Measurements from ENCODE around the gene SMARCC2. TPM values are rescaled to one million over a fixed set of nuclear protein-coding genes. Genes with fewer than 3 reads are reported as not detected.

The SMARCC2 gene
- total and polyA plus RNA-seq, 9 of the 15 experiments (the other 6 are each of a cell fraction or from before 2014, with no cell fraction given) = 11.9 to 86.0 (median 36.6) TPM

- TF ChIP-seq, protein P1, sequence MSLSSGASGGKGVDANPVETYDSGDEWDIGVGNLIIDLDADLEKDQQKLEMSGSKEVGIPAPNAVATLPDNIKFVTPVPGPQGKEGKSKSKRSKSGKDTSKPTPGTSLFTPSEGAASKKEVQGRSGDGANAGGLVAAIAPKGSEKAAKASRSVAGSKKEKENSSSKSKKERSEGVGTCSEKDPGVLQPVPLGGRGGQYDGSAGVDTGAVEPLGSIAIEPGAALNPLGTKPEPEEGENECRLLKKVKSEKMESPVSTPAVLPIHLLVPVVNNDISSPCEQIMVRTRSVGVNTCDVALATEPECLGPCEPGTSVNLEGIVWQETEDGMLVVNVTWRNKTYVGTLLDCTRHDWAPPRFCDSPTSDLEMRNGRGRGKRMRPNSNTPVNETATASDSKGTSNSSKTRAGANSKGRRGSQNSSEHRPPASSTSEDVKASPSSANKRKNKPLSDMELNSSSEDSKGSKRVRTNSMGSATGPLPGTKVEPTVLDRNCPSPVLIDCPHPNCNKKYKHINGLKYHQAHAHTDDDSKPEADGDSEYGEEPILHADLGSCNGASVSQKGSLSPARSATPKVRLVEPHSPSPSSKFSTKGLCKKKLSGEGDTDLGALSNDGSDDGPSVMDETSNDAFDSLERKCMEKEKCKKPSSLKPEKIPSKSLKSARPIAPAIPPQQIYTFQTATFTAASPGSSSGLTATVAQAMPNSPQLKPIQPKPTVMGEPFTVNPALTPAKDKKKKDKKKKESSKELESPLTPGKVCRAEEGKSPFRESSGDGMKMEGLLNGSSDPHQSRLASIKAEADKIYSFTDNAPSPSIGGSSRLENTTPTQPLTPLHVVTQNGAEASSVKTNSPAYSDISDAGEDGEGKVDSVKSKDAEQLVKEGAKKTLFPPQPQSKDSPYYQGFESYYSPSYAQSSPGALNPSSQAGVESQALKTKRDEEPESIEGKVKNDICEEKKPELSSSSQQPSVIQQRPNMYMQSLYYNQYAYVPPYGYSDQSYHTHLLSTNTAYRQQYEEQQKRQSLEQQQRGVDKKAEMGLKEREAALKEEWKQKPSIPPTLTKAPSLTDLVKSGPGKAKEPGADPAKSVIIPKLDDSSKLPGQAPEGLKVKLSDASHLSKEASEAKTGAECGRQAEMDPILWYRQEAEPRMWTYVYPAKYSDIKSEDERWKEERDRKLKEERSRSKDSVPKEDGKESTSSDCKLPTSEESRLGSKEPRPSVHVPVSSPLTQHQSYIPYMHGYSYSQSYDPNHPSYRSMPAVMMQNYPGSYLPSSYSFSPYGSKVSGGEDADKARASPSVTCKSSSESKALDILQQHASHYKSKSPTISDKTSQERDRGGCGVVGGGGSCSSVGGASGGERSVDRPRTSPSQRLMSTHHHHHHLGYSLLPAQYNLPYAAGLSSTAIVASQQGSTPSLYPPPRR (CRISPR knock-in tag; IDR thresholded peaks at IDR 0.05; ENCODE audit: borderline replicate concordance) = no peak
- TF ChIP-seq MXI1 (IDR thresholded peaks at IDR 0.05; ENCODE audit: low read depth, low read length) (0 out of 2 replicates have a peak, but pooled peaks have one; percentile 46), TAF7 (tag; IDR thresholded peaks at IDR 0.05) (peak; percentile 59; the same call in 1 of the 2 replicates), ZNF175 (CRISPR knock-in tag; IDR thresholded peaks at IDR 0.05; ENCODE audit: low read depth) (peak; percentile 52; the same call in 1 of the 2 replicates), FOSL1 (tag; conservative IDR thresholded peaks at IDR 0.05) (peak; percentile 91), ERF (CRISPR knock-in tag; IDR thresholded peaks at IDR 0.05) (0 out of 2 replicates have a peak, but pooled peaks have one; percentile 26), RBM34 (IDR thresholded peaks at IDR 0.05; ENCODE audit: borderline replicate concordance, insufficient read depth, low read length) (no peak), TEAD1 (CRISPR knock-in tag; IDR thresholded peaks at IDR 0.05) (peak in 1 of 2 experiments; percentile 9; a peak in 1 of 4 replicates), CBX8 (IDR thresholded peaks at IDR 0.05; ENCODE audit: borderline replicate concordance, extremely low read depth, low read depth, low read length, poor library complexity, severe bottlenecking) (no peak), NR2C1 (IDR thresholded peaks at IDR 0.05) (peak; percentile 90), NR2C1 (tag; IDR thresholded peaks at IDR 0.05) (peak; percentile 92), TCF3 (CRISPR knock-in tag; IDR thresholded peaks at IDR 0.05) (peak; percentile 13; the same call in 1 of the 2 replicates), EP400 (IDR thresholded peaks at IDR 0.05) (peak; percentile 89), ZNF143 (CRISPR knock-in tag; IDR thresholded peaks at IDR 0.05) (peak; percentile 91), ZNF239 (CRISPR knock-in tag; IDR thresholded peaks at IDR 0.05) (no peak; the same call in 1 of the 2 replicates), EWSR1 (IDR thresholded peaks at IDR 0.05; ENCODE audit: borderline replicate concordance, low read depth, partially characterized antibody) (no peak), ETV1 (tag; conservative IDR thresholded peaks at IDR 0.05; ENCODE audit: low read depth) (peak; percentile 94)
- TF ChIP-seq, protein P2, sequence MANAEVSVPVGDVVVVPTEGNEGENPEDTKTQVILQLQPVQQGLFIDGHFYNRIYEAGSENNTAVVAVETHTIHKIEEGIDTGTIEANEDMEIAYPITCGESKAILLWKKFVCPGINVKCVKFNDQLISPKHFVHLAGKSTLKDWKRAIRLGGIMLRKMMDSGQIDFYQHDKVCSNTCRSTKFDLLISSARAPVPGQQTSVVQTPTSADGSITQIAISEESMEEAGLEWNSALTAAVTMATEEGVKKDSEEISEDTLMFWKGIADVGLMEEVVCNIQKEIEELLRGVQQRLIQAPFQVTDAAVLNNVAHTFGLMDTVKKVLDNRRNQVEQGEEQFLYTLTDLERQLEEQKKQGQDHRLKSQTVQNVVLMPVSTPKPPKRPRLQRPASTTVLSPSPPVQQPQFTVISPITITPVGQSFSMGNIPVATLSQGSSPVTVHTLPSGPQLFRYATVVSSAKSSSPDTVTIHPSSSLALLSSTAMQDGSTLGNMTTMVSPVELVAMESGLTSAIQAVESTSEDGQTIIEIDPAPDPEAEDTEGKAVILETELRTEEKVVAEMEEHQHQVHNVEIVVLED (CRISPR knock-in tag; IDR thresholded peaks at IDR 0.05) = peak; percentile 81
- TF ChIP-seq, protein P3, sequence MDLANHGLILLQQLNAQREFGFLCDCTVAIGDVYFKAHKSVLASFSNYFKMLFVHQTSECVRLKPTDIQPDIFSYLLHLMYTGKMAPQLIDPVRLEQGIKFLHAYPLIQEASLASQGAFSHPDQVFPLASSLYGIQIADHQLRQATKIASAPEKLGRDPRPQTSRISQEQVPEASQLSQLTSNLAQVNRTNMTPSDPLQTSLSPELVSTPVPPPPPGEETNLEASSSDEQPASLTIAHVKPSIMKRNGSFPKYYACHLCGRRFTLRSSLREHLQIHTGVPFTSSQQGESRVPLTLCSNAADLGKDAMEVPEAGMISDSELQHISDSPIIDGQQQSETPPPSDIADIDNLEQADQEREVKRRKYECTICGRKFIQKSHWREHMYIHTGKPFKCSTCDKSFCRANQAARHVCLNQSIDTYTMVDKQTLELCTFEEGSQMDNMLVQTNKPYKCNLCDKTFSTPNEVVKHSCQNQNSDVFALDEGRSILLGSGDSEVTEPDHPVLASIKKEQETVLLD (IDR thresholded peaks at IDR 0.05) = peak; percentile 78; the same call in 1 of the 2 replicates
These were observed 37.0 kb downstream of the SMARCC2 start, which contains the start of gene MYL6B (continued) for GRCh38 chr12:56152132-56152755.

Measured in K562 (cell line).